Uterus (tissue), 2 donors: ENCODE data around the gene CAMK2G.

Experiments used
- CTCF ChIP-seq, 4 experiments: fragments of 200-600 bp in 2 of 4; fragments of 450-650 bp in 2 of 4; sonication (generic) in 2 of 4; IDR thresholded peaks; one replicate each; pipeline ENCODE4 v1.5.1; 2016 to 2019; ENCODE audit warnings: antibody characterized with exemption in 4 of 4, mild to moderate bottlenecking in 2 of 4, moderate library complexity in 1 of 4
- POLR2A ChIP-seq, 2 donors: fragments of 450-650 bp; IDR thresholded peaks; one replicate each; pipeline ENCODE4 v1.6.1; 2016; ENCODE audit warnings: antibody characterized with exemption in 2 of 2, mild to moderate bottlenecking in 1 of 2, moderate library complexity in 1 of 2

DNA sequence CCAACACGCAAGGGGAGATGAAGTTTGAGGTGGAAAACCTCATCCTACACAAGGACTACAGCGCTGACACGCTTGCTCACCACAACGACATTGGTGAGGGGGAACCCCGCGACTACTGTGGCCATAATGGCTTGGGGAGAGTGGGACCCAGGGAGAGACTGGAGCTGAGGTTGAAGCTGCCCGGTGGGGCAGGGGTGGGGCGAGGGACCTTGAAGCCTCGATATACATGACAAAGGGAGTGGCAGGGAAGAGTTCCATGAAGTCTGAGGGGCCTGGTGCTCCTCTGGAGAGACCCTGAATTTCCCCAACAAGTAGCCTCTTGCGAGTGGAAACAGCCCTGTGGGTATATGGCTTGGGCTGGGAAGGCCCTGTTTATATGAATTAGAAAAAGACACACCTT, 39.7 kb upstream of the CAMK2G start:
- TF ChIP-seq CTCF (IDR thresholded peaks at IDR 0.05), result no peak
- no peak for TF ChIP-seq POLR2A (IDR thresholded peaks at IDR 0.05)
